A549 (cell line): ENCODE data around the gene ACTN1. TPM values are rescaled to one million over a fixed set of nuclear protein-coding genes. Genes with fewer than 3 reads are reported as not detected.

Experiments
- ATAC-seq, 2 experiments: fragments of 200-7000 bp in 1 of 2; fragments of >200 bp in 1 of 2; cut with Nextera tagmentation in 1 of 2; cut with Tn5 transposase in 1 of 2; 3 replicates each; pipeline versions ENCODE4 v1.8.0 to v1.9.1; 2018 to 2020; ENCODE audit warnings: mild to moderate bottlenecking in 1 of 2, moderate library complexity in 1 of 2
- CTCF ChIA-PET: fragments of 300-600 bp; sonication (Branson Sonifier 250); formaldehyde crosslinking; extraction: SDS; loops from one replicate; lab custom pipeline; 2021; ENCODE audit warnings: antibody characterized with exemption, inconsistent platforms; lab: Yijun Ruan, JAX
- POLR2A ChIA-PET: fragments of 350-600 bp; formaldehyde crosslinking; extraction: SDS; loops from one replicate; lab custom pipeline; 2021; ENCODE audit warnings: antibody characterized with exemption, inconsistent platforms; lab: Yijun Ruan, JAX
- DNase-seq, 2 experiments: peaks; one replicate each; pipeline versions ENCODE4 v3.0.0 to v3.0.0-alpha.2; 2011 to 2016; ENCODE audit warnings: low read depth in 1 of 2, low spot score in 1 of 2
- FAIRE-seq: peaks from 2 replicates; lab custom pipeline; 2011; peaks lifted over from hg19 to GRCh38; lab: Jason Lieb, UNC
- H3K27ac ChIP-seq, 2 experiments: fragments of >200 bp; sonication (Bioruptor Twin); formaldehyde crosslinking; 3 replicates each; pipeline ENCODE4 v1.5.1; 2016 to 2017
- H3K4me1 ChIP-seq: fragments of >200 bp; sonication (Bioruptor Twin); formaldehyde crosslinking; 3 replicates; pipeline ENCODE4 v1.6.1; 2016
- H3K4me2 ChIP-seq: fragments of >200 bp; sonication (Bioruptor Twin); formaldehyde crosslinking; 3 replicates; pipeline ENCODE4 v1.6.1; 2016
- H3K4me3 ChIP-seq: fragments of >200 bp; sonication (Bioruptor Twin); formaldehyde crosslinking; 3 replicates; pipeline ENCODE4 v1.5.1; 2016
- H3K9me3 ChIP-seq: fragments of >200 bp; sonication (Bioruptor Twin); formaldehyde crosslinking; 3 replicates; pipeline ENCODE4 v1.6.1; 2016
- CBX8 ChIP-seq: fragments of 200-600 bp; sonication (generic); IDR thresholded peaks from 2 replicates; pipeline ENCODE4 v1.6.1; 2016
- EP300 ChIP-seq, 2 experiments: fragments of >200 bp; sonication (Bioruptor Twin); formaldehyde crosslinking; IDR thresholded peaks; 2 replicates in 1 of 2; 3 replicates in 1 of 2; pipeline ENCODE4 v1.6.1; 2016 to 2017
- FOSL2 ChIP-seq, 2 experiments: fragments of 450-650 bp in 1 of 2; fragments of >200 bp in 1 of 2; sonication (Bioruptor Twin) in 1 of 2; formaldehyde crosslinking; IDR thresholded peaks; 2 replicates each; pipeline versions ENCODE4 v1.5.0 to v1.6.1; 2016 to 2020; ENCODE audit warnings: mild to moderate bottlenecking in 1 of 2, moderate library complexity in 1 of 2
- FOXS1 ChIP-seq: fragments of 250-450 bp; sonication (Bioruptor Pico); IDR thresholded peaks from 2 replicates; pipeline ENCODE4 v1.5.0; 2020; ENCODE audit warnings: mild to moderate bottlenecking, moderate library complexity
- JUN ChIP-seq, 2 experiments: fragments of >200 bp; sonication (Bioruptor Twin); formaldehyde crosslinking; IDR thresholded peaks; 2 replicates in 1 of 2; 3 replicates in 1 of 2; pipeline ENCODE4 v1.6.1; 2016 to 2017
- JUNB ChIP-seq: fragments of >200 bp; sonication (Bioruptor Twin); formaldehyde crosslinking; IDR thresholded peaks from 2 replicates; pipeline ENCODE4 v1.6.1; 2016
- MAZ ChIP-seq: fragments of 150-350 bp; IDR thresholded peaks from 2 replicates; pipeline ENCODE4 v1.6.1; 2014; ENCODE audit warnings: antibody characterized with exemption, low read depth, low read length, borderline replicate concordance
- NPAS2 ChIP-seq: fragments of 250-450 bp; sonication (Bioruptor Pico); IDR thresholded peaks from 2 replicates; pipeline ENCODE4 v1.8.0; 2022; ENCODE audit warnings: mild to moderate bottlenecking, moderate library complexity, borderline replicate concordance
- NR3C1 ChIP-seq: fragments of >200 bp; sonication (Bioruptor Twin); formaldehyde crosslinking; IDR thresholded peaks from 3 replicates; pipeline ENCODE4 v1.6.1; 2017
- POLR2A ChIP-seq: IDR thresholded peaks from 2 replicates; pipeline ENCODE4 v1.6.1; 2012; ENCODE audit warnings: mild to moderate bottlenecking, low read length
- RARB ChIP-seq: fragments of 250-450 bp; sonication (Bioruptor Pico); IDR thresholded peaks from 2 replicates; pipeline ENCODE4 v1.8.0; 2021; ENCODE audit warnings: mild to moderate bottlenecking, moderate library complexity
- RCOR1 ChIP-seq: fragments of 150-350 bp; IDR thresholded peaks from 2 replicates; pipeline ENCODE4 v1.6.1; 2014; ENCODE audit warnings: antibody characterized with exemption, low read length, low read depth
- RNF2 ChIP-seq: fragments of 200-600 bp; sonication (generic); IDR thresholded peaks from 2 replicates; pipeline ENCODE4 v1.6.1; 2016; ENCODE audit warnings: low read depth, mild to moderate bottlenecking, antibody characterized with exemption, moderate library complexity, borderline replicate concordance
- SMC3 ChIP-seq: fragments of >200 bp; sonication (Bioruptor Twin); formaldehyde crosslinking; IDR thresholded peaks from 3 replicates; pipeline ENCODE4 v1.6.1; 2018; ENCODE audit warnings: inconsistent platforms
- ZC3H11A ChIP-seq: fragments of 450-650 bp; IDR thresholded peaks from 2 replicates; pipeline ENCODE4 v1.6.1; 2014; ENCODE audit warnings: antibody characterized with exemption, mild to moderate bottlenecking
- ZFP36 ChIP-seq: fragments of 450-650 bp; IDR thresholded peaks from 2 replicates; pipeline ENCODE4 v1.6.1; 2014; ENCODE audit warnings: borderline replicate concordance; ENCODE audit not compliant: partially characterized antibody
- ZNF302 ChIP-seq: fragments of 250-450 bp; sonication (Bioruptor Pico); IDR thresholded peaks from 2 replicates; pipeline ENCODE4 v1.9.0; 2021; ENCODE audit warnings: inconsistent platforms, mild to moderate bottlenecking, moderate library complexity
- WGBS: methylation state at CpG from one replicate; pipeline ENCODE4 v1.1.6; 2017; ENCODE audit errors: missing lambda C conversion rate; 5-methylcytosine and 5-hydroxymethylcytosine counted together
- polyA plus RNA-seq, 4 experiments: library from polyadenylated mRNA; depleted of rRNA in 3 of 4; stranded (reverse); fragments of >200 nt; fragmentation: RNase III in 1 of 4; extraction: RNeasy Plus Mini Kit Qiagen cat#74134 plus additional on column Dnase treatment in 1 of 4; gene quantifications; 2 replicates in 3 of 4; 3 replicates in 1 of 4; pipeline ENCODE4 v1.2.3, GENCODE V29; 2011 to 2017
- TF ChIP-seq, protein P1 (sequence below): fragments of 250-450 bp; sonication (Bioruptor Pico); IDR thresholded peaks from 2 replicates; pipeline ENCODE4 v1.5.0; 2021; ENCODE audit warnings: mild to moderate bottlenecking, moderate library complexity, borderline replicate concordance
- TF ChIP-seq, protein P2 (sequence below): fragments of >200 bp; sonication (Bioruptor Twin); formaldehyde crosslinking; IDR thresholded peaks from 3 replicates; pipeline ENCODE4 v1.5.1; 2016
- TF ChIP-seq, protein P3 (sequence below): IDR thresholded peaks from 2 replicates; pipeline ENCODE4 v1.6.1; 2012
- TF ChIP-seq, protein P4 (sequence below): fragments of >200 bp; sonication (Bioruptor Twin); formaldehyde crosslinking; IDR thresholded peaks from 3 replicates; pipeline ENCODE4 v1.6.1; 2016
- TF ChIP-seq, protein P5 (sequence below): IDR thresholded peaks from 2 replicates; pipeline ENCODE4 v1.6.1; 2012; ENCODE audit warnings: low read depth, borderline replicate concordance
- TF ChIP-seq, protein P6 (sequence below): fragments of 200-600 bp; sonication (generic); IDR thresholded peaks from 2 replicates; pipeline ENCODE4 v1.6.1; 2016; ENCODE audit warnings: antibody characterized with exemption, mild to moderate bottlenecking, moderate library complexity

Gene ACTN1
- polyA plus RNA-seq, 2 of the 4 experiments (the other 2 are of a cell fraction): 208 to 245 TPM

DNA sequence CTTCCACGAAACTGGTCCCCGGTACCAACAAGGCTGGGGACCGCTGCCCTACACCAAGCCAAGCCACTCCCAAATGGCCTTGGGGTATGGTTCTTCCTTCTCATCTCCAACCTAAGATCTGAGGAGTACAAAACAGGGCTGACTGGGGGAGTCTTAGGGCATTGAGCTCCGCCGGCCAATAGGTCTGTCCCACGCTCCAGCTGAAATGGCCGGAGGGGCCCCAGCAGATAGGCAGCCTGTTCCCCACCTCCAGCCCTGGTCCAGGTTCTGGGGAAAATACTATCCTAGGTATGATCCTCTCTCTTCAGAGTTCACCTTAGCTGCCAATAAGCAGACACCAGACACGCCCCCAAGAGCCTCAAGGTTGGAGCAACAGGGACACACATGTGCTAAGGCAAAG is 90.2 kb downstream of the ACTN1 start:
- 82% methylated on average over 6 of the region's 8 CpGs for WGBS
- FAIRE-seq: no peak

DNA sequence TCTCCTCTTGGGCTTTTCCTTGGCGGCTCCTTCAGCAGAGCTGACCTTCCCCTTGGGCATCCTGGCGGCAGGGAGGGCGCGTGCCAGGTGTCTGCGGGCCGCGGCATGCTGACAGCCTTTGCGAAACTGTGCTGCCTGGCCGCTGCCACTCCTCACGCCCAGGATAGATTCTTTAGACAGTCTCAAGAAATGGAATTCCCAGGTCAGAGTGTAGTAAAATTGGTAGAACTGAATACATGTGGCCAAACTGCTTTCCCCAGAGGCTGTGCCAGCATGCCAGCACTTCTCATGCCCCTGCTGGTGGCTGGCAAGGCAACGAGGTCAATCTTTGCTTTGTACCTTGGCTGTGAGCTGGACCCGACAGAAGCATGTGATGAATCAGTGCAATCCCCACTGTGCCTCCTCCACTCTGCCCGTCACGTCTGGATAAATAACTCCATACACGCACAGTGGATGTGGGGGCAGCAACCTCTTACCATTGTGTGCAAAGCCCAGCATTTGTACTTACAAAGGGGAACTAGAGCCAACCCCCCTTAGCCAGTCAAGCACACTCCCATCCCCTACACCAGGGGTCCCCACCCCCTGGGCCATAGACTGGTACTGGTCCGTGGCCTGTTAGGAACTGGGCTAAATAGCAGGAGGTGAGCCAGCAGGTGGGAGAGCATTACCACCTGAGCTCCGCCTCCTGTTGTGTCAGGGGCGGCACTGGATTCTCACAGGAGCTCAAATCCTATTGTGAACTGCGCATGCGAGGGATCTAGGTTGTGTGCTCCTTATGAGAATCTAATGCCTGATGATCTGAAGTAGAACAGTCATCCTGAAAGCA is 90.9 kb downstream of the ACTN1 start:
- WGBS: 86% methylated on average over 17 of the region's 20 CpGs
- Histone ChIP-seq H3K4me2 (no peak overlapping the region), H3K4me1 (peaks cover 31% of the 10 kb centered on the region), H3K4me3 (no peak overlapping the region), H3K27ac (0 out of 6 replicates have a peak overlapping the region, but pooled peaks of 1 of the 2 experiments have one; percentile 11), H3K9me3 (no peaks in the 10 kb centered on the region)
- DNase-seq: no peak
- ChIA-PET POLR2A (no interaction called here), CTCF (interaction anchor here (2.5 kb wide), 1 partner anchor 23 kb away, joined by 9 read pairs; no protein-coding TSS in a partner anchor)
- FAIRE-seq: no peak
- ATAC-seq: no peak
- TF ChIP-seq JUN (IDR thresholded peaks at IDR 0.05) (no peak), FOXS1 (CRISPR knock-in tag) (no peak), FOSL2 (IDR thresholded peaks at IDR 0.05) (no peak), FOSL2 (CRISPR knock-in tag; IDR thresholded peaks at IDR 0.05) (no peak), SMC3 (no peak)
- TF ChIP-seq, protein P1, sequence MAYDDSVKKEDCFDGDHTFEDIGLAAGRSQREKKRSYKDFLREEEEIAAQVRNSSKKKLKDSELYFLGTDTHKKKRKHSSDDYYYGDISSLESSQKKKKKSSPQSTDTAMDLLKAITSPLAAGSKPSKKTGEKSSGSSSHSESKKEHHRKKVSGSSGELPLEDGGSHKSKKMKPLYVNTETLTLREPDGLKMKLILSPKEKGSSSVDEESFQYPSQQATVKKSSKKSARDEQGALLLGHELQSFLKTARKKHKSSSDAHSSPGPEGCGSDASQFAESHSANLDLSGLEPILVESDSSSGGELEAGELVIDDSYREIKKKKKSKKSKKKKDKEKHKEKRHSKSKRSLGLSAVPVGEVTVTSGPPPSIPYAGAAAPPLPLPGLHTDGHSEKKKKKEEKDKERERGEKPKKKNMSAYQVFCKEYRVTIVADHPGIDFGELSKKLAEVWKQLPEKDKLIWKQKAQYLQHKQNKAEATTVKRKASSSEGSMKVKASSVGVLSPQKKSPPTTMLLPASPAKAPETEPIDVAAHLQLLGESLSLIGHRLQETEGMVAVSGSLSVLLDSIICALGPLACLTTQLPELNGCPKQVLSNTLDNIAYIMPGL (CRISPR knock-in tag): no peak
- TF ChIP-seq, protein P2, sequence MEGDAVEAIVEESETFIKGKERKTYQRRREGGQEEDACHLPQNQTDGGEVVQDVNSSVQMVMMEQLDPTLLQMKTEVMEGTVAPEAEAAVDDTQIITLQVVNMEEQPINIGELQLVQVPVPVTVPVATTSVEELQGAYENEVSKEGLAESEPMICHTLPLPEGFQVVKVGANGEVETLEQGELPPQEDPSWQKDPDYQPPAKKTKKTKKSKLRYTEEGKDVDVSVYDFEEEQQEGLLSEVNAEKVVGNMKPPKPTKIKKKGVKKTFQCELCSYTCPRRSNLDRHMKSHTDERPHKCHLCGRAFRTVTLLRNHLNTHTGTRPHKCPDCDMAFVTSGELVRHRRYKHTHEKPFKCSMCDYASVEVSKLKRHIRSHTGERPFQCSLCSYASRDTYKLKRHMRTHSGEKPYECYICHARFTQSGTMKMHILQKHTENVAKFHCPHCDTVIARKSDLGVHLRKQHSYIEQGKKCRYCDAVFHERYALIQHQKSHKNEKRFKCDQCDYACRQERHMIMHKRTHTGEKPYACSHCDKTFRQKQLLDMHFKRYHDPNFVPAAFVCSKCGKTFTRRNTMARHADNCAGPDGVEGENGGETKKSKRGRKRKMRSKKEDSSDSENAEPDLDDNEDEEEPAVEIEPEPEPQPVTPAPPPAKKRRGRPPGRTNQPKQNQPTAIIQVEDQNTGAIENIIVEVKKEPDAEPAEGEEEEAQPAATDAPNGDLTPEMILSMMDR: no peak

More for the DNA sequence above, 90.2 kb downstream of the ACTN1 start:
- H3K4me1 ChIP-seq: peaks cover 25% of the 10 kb centered on the region
- H3K9me3 ChIP-seq: no peaks in the 10 kb centered on the region
- H3K4me2 ChIP-seq: no peak overlapping the region
- H3K27ac ChIP-seq: no peak overlapping the region
- H3K4me3 ChIP-seq: no peak overlapping the region
- TF ChIP-seq RARB (CRISPR knock-in tag): no peak
- TF ChIP-seq, protein P2: no peak
- TF ChIP-seq RNF2: no peak
- TF ChIP-seq, protein P3, sequence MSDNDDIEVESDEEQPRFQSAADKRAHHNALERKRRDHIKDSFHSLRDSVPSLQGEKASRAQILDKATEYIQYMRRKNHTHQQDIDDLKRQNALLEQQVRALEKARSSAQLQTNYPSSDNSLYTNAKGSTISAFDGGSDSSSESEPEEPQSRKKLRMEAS: no peak
- TF ChIP-seq NR3C1: no peak
- TF ChIP-seq, protein P4, sequence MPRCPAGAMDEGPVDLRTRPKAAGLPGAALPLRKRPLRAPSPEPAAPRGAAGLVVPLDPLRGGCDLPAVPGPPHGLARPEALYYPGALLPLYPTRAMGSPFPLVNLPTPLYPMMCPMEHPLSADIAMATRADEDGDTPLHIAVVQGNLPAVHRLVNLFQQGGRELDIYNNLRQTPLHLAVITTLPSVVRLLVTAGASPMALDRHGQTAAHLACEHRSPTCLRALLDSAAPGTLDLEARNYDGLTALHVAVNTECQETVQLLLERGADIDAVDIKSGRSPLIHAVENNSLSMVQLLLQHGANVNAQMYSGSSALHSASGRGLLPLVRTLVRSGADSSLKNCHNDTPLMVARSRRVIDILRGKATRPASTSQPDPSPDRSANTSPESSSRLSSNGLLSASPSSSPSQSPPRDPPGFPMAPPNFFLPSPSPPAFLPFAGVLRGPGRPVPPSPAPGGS: no peak
- TF ChIP-seq JUNB: no peak
- TF ChIP-seq ZNF302: no peak
- TF ChIP-seq, protein P5, sequence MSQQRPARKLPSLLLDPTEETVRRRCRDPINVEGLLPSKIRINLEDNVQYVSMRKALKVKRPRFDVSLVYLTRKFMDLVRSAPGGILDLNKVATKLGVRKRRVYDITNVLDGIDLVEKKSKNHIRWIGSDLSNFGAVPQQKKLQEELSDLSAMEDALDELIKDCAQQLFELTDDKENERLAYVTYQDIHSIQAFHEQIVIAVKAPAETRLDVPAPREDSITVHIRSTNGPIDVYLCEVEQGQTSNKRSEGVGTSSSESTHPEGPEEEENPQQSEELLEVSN: no peak
- no peak for TF ChIP-seq CBX8
- no peak for TF ChIP-seq MAZ
- no peak for TF ChIP-seq SMC3
- no peak for TF ChIP-seq RCOR1
- TF ChIP-seq EP300 (IDR thresholded peaks at IDR 0.05): no peak
- TF ChIP-seq, protein P6, sequence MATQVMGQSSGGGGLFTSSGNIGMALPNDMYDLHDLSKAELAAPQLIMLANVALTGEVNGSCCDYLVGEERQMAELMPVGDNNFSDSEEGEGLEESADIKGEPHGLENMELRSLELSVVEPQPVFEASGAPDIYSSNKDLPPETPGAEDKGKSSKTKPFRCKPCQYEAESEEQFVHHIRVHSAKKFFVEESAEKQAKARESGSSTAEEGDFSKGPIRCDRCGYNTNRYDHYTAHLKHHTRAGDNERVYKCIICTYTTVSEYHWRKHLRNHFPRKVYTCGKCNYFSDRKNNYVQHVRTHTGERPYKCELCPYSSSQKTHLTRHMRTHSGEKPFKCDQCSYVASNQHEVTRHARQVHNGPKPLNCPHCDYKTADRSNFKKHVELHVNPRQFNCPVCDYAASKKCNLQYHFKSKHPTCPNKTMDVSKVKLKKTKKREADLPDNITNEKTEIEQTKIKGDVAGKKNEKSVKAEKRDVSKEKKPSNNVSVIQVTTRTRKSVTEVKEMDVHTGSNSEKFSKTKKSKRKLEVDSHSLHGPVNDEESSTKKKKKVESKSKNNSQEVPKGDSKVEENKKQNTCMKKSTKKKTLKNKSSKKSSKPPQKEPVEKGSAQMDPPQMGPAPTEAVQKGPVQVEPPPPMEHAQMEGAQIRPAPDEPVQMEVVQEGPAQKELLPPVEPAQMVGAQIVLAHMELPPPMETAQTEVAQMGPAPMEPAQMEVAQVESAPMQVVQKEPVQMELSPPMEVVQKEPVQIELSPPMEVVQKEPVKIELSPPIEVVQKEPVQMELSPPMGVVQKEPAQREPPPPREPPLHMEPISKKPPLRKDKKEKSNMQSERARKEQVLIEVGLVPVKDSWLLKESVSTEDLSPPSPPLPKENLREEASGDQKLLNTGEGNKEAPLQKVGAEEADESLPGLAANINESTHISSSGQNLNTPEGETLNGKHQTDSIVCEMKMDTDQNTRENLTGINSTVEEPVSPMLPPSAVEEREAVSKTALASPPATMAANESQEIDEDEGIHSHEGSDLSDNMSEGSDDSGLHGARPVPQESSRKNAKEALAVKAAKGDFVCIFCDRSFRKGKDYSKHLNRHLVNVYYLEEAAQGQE: no peak
- TF ChIP-seq NPAS2 (CRISPR knock-in tag): no peak
- no peak for TF ChIP-seq JUN (IDR thresholded peaks at IDR 0.05)
- no peak for TF ChIP-seq ZFP36
- no peak for TF ChIP-seq ZC3H11A
- no peak for TF ChIP-seq POLR2A
- ChIA-PET POLR2A (no interaction called here), CTCF (interaction anchor here (1.3 to 2.5 kb wide), 3 partner anchors 22 to 218 kb away, joined by 4 to 9 read pairs (median 4); no protein-coding TSS in a partner anchor)
- ATAC-seq (no peak), DNase-seq (no peak)
